ENCODE data around the gene TMEM123. TPM values are rescaled to one million over a fixed set of nuclear protein-coding genes. Genes with fewer than 3 reads are reported as not detected.
A peak's percentile ranks its signal among the peaks of the same experiment; 100 is the strongest.

The TMEM123 gene
- total RNA-seq, 1 experiment from 2014 or later: 214 TPM

DNA sequence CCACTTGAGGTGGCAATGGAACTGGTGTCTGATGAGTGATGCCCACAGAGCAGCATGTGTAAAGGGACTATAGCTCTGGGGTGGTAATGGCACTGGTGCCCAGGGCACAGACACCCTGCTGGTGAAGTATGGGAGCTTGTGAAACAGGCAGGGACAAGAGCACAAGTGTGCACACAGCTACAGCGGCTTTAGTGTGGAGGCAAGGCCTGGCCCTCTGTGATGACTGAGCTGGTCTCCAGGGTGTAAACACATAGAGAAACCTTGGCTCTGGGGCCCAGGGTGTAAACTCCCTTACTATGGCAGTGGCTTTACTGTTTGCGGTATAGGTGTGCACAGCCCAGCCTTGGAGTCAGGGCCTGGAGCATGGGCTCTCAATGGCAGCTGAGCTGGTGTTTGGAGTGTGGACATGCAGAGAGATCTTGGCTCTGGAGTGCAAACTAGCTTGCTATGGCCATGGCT lies 59.3 kb downstream of the TMEM123 start:
- no peak for DNase-seq (ENCODE audit: low spot score)
- H3K27ac ChIP-seq (ENCODE audit: low read depth, low read length, poor library complexity, severe bottlenecking): no peak overlapping the region
- no peaks in the 10 kb centered on the region for H3K9me3 ChIP-seq (ENCODE audit: low read depth, low read length, poor library complexity, severe bottlenecking)
- intact Hi-C loops (cut with micrococcal nuclease; ENCODE audit: unreplicated experiment): no loop called here
- no peaks in the 10 kb centered on the region for H3K27me3 ChIP-seq (replicated peaks; ENCODE audit: insufficient read depth, low read depth, low read length, poor library complexity)
- no peak overlapping the region for H3K4me3 ChIP-seq (ENCODE audit: low read depth, low read length, poor library complexity, severe bottlenecking)
- POLR2A ChIA-PET (ENCODE audit: low non-redundant PET): interaction anchor here (0.8 kb wide), 1 partner anchor 15 kb away, joined by 4 read pairs; no protein-coding TSS in a partner anchor
- H3K4me1 ChIP-seq (ENCODE audit: insufficient read depth, low read length, poor library complexity, severe bottlenecking): no peaks in the 10 kb centered on the region
- CTCF ChIA-PET: no interaction called here
- BruUV-seq (replicated peaks): no TSS peak
- TF ChIP-seq CTCF (conservative IDR thresholded peaks at IDR 0.05; ENCODE audit: low read depth, low read length): no peak
- no peak for TF ChIP-seq EZH2 (IDR thresholded peaks at IDR 0.05; ENCODE audit: borderline replicate concordance, low read depth, low read length, poor library complexity, severe bottlenecking)
- peaks cover 32% of the 10 kb centered on the region for H3K36me3 ChIP-seq (ENCODE audit: insufficient read depth, low read length, poor library complexity, severe bottlenecking)

DNA sequence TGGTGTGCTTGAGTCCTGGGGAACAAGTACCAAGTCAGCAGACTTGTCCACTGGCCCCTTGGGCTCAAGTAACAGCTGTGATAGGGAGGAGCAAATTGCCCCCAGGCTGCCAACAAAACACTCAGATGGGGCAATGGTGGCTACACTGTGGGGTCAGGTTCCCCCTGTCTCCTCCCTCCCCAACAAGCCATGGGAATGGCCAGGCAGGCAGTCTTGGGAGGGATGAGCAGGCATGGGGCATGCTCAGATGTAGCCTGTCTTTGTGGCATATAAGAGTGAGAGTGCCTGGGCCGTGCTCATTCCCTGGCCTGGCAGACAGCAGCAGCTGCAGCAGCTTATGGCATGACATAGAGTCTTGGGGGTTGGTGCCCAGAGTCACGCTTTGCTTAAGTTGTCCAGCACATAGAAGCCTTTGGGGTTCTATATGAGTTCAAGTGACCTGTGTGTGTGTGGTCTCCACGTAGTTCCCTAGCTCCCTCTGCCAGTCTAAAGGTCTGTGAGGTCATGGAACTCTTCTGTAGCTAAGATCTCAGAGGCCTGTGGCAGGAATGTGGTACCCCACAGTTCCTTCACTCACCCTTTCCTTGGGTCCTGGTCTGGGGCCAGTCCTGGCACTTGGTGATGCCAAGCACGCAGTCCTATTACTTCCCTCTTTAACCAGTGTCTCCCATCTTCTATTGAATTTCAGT lies 60.9 kb downstream of the TMEM123 start:
- CTCF ChIA-PET: interaction anchor here (0.7 to 1.1 kb wide), 4 partner anchors 50 to 284 kb away, joined by 3 to 5 read pairs (median 3); no protein-coding TSS in a partner anchor
- Histone ChIP-seq H3K4me3 (ENCODE audit: low read depth, low read length, poor library complexity, severe bottlenecking) (no peak overlapping the region), H3K4me1 (ENCODE audit: insufficient read depth, low read length, poor library complexity, severe bottlenecking) (no peaks in the 10 kb centered on the region), H3K27me3 (replicated peaks; ENCODE audit: insufficient read depth, low read depth, low read length, poor library complexity) (no peaks in the 10 kb centered on the region), H3K27ac (ENCODE audit: low read depth, low read length, poor library complexity, severe bottlenecking) (no peak overlapping the region), H3K36me3 (ENCODE audit: insufficient read depth, low read length, poor library complexity, severe bottlenecking) (peaks cover 17% of the 10 kb centered on the region), H3K9me3 (ENCODE audit: low read depth, low read length, poor library complexity, severe bottlenecking) (no peaks in the 10 kb centered on the region)
- TF ChIP-seq EZH2 (IDR thresholded peaks at IDR 0.05; ENCODE audit: borderline replicate concordance, low read depth, low read length, poor library complexity, severe bottlenecking) (no peak), CTCF (conservative IDR thresholded peaks at IDR 0.05; ENCODE audit: low read depth, low read length) (no peak)
- POLR2A ChIA-PET (ENCODE audit: low non-redundant PET): interaction anchor here (0.6 kb wide), 1 partner anchor 1127 kb away, joined by 4 read pairs; no protein-coding TSS in a partner anchor
- no peak for DNase-seq (ENCODE audit: low spot score)
- no TSS peak for BruUV-seq (replicated peaks)
- intact Hi-C loops (cut with micrococcal nuclease; ENCODE audit: unreplicated experiment): no loop called here

DNA sequence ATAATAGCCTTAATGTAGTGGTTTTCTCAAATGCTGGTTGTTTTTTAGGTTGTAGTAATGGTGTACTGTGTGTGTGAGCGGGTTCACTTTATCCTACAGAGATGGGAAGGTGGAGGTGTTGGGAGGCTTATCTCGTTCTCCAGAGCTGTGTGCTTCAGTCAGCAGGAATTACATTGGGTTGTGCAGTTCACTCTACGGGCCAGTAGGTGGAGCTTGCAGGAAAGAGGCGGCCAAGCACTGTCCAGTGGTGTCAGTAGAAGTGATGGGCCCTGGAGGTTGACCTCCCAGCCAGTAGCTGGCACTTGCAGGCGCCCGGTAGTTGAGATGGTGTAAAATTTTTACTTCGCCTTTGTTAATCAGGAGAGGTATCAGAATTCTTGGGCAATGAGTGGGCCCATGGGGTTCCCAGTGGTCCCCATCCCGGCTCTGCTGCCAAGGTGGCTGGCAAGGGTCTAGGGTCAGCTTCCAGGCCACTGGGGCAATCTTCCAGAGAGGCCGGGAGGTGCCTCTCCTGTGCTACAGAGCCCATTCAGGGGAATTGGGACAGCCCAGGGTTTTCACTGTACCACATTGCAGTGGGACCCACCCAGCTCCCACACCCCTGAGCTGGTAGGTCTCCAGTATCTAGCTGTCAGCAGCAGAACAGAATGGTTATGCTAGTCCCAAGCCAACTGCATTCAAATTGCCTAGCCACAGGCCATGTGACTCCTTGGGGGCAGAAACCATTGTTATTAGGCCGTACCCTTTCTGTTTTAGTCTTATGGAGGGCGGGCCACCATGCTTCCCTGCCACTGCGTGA lies 61.7 kb downstream of the TMEM123 start:
- intact Hi-C loops (cut with micrococcal nuclease; ENCODE audit: unreplicated experiment): loop anchor here (1.0 kb wide), 1 partner anchor 104 kb away; no protein-coding TSS in a partner anchor
- CTCF ChIA-PET: interaction anchor here (0.6 to 1.1 kb wide), 7 partner anchors 9 to 276 kb away, joined by 3 to 6 read pairs (median 3); no protein-coding TSS in a partner anchor
- Histone ChIP-seq H3K27ac (ENCODE audit: low read depth, low read length, poor library complexity, severe bottlenecking) (no peak overlapping the region), H3K4me3 (ENCODE audit: low read depth, low read length, poor library complexity, severe bottlenecking) (no peak overlapping the region), H3K9me3 (ENCODE audit: low read depth, low read length, poor library complexity, severe bottlenecking) (no peaks in the 10 kb centered on the region), H3K27me3 (replicated peaks; ENCODE audit: insufficient read depth, low read depth, low read length, poor library complexity) (no peaks in the 10 kb centered on the region), H3K4me1 (ENCODE audit: insufficient read depth, low read length, poor library complexity, severe bottlenecking) (no peaks in the 10 kb centered on the region), H3K36me3 (ENCODE audit: insufficient read depth, low read length, poor library complexity, severe bottlenecking) (peaks cover 13% of the 10 kb centered on the region)
- peak; percentile 73 for DNase-seq (ENCODE audit: low spot score)
- BruUV-seq (replicated peaks): no TSS peak
- TF ChIP-seq CTCF (conservative IDR thresholded peaks at IDR 0.05; ENCODE audit: low read depth, low read length): peak; percentile 96
- TF ChIP-seq EZH2 (IDR thresholded peaks at IDR 0.05; ENCODE audit: borderline replicate concordance, low read depth, low read length, poor library complexity, severe bottlenecking): no peak
- POLR2A ChIA-PET (ENCODE audit: low non-redundant PET): no interaction called here

All from A673 (cell line).